ENCODE data around the gene G6PD.

DNA sequence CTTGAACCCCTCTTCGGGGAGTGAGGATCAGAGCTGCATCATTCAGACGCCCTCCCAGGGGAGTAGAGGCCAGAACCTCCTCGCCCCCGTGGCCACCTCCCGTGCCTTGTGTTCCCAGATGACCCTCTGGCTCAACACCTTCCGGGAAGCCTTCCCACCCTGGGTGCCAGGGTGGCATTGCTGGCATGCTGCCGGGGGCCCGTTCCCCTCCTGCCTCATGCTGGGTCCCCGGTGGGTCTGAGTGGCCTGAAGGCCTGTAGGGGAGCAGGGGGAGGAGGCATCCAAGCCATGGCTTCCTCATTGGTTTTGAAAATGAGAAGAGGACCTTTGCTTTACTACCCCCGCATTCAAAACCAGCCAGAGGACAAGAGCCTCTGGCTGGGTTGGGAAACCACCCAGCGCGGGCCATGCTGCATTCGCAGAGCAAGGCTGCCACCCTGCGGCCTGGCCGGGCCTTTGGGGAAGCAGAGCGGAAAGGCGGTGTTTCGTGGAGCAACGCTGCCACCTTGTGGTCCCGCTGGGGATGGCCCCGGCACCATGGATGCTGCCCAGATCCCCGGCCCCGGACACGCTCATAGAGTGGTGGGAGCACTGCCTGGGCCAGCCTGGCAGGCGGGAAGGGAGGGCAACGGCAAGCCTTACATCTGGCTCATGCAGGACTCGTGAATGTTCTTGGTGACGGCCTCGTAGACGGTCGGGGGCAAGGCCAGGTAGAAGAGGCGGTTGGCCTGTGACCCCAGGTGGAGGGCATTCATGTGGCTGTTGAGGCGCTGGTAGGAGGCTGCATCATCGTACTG is 11.9 kb downstream of the G6PD start:
- TF ChIP-seq CTCF (IDR thresholded peaks at IDR 0.05) (peak; percentile 98 to 100 (median 99)), POLR2A (IDR thresholded peaks at IDR 0.05) (no peak)

All from upper lobe of left lung (tissue), 4 donors.